ENCODE data around the gene PHB1.

The PHB1 gene

DNA sequence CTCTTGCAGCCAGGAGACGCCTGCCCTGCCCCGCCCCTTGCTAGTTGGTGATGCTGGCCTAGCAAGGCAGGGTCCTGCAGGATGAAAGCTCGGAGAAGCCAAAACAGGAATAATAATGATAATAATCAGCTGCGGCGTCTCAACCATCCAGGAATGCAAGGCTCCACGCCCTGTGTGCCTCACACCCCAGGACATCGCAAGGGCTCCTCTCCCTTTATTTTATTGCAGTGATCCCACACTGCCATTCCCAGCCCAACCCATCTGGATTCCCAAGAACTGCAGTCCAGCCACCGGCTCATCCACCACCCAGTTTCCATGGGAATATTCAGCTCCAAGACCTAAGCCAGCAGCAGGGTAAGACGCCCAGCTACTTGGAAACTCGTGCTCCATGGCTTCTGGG lies 31.6 kb downstream of the PHB1 start:
- no peak overlapping the region for H3K27ac ChIP-seq
- TF ChIP-seq, protein P1, sequence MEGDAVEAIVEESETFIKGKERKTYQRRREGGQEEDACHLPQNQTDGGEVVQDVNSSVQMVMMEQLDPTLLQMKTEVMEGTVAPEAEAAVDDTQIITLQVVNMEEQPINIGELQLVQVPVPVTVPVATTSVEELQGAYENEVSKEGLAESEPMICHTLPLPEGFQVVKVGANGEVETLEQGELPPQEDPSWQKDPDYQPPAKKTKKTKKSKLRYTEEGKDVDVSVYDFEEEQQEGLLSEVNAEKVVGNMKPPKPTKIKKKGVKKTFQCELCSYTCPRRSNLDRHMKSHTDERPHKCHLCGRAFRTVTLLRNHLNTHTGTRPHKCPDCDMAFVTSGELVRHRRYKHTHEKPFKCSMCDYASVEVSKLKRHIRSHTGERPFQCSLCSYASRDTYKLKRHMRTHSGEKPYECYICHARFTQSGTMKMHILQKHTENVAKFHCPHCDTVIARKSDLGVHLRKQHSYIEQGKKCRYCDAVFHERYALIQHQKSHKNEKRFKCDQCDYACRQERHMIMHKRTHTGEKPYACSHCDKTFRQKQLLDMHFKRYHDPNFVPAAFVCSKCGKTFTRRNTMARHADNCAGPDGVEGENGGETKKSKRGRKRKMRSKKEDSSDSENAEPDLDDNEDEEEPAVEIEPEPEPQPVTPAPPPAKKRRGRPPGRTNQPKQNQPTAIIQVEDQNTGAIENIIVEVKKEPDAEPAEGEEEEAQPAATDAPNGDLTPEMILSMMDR (conservative IDR thresholded peaks at IDR 0.05) = no peak

DNA sequence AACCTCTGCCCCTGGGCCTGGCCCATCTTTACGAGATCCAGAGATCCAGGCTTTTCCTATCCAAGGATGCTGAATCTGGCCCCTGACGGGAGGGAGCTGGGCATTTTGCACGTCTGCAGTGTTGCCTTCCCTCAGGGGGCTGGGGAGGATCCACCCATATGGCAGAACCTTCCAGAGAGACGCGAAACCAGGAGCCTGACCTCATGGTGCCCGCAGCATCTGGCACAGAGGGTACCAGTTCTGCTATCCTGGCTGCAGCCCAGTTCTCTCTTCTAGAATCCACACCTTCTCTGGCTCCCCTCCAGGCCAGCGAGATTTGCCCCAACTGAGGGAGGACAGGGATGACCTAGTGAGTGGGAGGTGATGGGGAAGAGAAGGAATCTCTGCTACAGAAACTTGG lies 32.1 kb downstream of the PHB1 start:
- H3K27ac ChIP-seq = no peak overlapping the region
- TF ChIP-seq, protein P1 (conservative IDR thresholded peaks at IDR 0.05) = no peak

DNA sequence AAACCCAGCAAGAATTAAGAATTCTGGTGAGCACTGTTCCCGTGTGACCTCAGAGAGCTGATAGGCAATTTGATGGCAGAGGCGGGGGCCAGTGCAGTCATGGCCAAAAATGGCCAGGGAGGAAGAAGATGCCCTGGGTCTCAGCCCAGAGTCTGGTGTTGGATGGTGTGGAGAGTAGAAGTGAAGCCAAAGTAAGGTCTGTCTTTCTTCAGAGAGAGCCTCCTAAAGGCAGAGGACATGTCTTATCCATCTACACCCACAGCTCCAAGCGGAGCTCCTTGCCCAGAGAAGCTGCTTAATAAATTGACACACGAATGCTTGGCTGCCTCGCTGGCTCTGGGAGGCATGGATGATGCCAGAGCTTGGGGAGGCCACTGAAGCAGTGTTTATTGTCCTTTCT lies 32.9 kb downstream of the PHB1 start:
- H3K27ac ChIP-seq = no peak overlapping the region
- TF ChIP-seq, protein P1 (conservative IDR thresholded peaks at IDR 0.05) = no peak

DNA sequence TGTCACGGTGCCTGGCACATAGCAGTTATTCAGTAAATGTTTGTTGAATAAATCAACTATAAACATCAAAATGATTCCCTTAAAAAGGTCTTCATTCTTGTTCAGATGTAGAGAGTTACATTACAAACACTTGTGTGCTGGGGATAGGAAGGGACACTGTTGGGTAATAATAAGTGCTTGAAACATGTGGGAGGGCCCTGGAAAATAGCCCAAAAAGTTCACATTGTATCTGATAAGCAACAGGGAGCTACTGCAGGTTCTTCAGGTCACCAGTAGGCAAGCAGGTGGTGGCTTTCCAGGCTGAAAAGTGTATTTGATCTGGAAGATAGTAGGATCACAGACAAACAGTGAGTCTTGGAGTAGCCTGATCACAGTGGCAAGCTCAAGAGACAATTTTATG lies 33.6 kb downstream of the PHB1 start:
- no peak overlapping the region for H3K27ac ChIP-seq
- TF ChIP-seq, protein P1 (conservative IDR thresholded peaks at IDR 0.05) = no peak

DNA sequence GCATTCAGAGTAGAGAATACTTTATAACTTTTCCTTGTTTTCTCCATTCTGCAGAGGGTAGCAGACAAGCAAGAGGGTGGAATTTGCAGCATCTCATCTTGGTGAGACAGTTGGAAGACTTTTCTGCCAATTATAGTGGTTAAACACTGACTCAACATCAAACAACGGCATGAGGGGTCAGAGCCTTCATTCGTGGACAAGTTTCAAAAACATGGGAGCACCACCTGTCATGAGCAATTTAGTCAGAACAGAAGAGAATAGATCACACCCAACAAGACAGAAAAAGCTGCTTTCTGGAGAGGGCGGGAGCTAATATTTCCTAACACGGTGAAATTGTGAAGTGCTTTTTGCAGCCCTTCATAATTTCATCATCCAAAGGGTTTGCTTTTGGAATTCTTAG lies 34.8 kb downstream of the PHB1 start:
- TF ChIP-seq, protein P1 (conservative IDR thresholded peaks at IDR 0.05) = no peak
- no peak overlapping the region for H3K27ac ChIP-seq

DNA sequence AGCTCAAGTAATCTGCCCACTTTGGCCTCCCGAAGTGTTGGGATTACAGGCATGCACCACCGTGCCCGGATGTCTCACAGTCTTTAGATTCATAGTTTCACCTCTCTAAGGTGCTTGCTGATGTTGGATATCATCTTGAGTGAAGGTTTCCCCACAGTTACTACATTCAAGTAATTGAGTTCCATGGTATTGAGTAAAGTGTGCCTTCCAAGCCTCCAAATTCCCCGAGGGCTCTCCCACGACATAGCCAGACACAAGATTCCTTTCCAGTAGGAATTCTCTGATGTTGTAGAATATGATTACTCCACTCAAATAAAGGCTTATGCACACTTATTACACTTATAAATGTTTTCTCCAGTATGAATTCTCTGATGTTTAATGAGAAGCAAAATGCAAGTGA lies 36.4 kb downstream of the PHB1 start:
- TF ChIP-seq, protein P1 (conservative IDR thresholded peaks at IDR 0.05) = no peak
- H3K27ac ChIP-seq = no peak overlapping the region

DNA sequence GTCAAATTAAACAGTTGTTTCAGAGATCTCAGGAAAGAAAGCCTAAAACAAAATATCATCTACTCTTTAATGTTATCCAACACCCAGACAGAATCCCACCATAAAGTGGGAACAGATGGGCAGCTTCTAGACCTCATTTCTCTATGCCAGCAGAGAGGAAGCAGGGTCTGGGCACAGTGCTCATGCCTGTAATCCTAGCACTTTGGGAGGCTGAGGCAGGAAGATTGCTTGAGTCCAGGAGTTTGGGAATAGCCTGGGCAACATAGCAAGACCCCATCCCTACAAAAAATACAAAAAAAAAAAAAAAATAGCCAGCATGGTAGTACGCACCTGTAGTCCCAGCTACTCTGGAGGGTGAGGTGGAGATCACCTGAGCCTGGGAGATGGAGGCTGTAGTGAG lies 39.1 kb downstream of the PHB1 start:
- TF ChIP-seq, protein P1 (conservative IDR thresholded peaks at IDR 0.05) = no peak
- no peak overlapping the region for H3K27ac ChIP-seq

DNA sequence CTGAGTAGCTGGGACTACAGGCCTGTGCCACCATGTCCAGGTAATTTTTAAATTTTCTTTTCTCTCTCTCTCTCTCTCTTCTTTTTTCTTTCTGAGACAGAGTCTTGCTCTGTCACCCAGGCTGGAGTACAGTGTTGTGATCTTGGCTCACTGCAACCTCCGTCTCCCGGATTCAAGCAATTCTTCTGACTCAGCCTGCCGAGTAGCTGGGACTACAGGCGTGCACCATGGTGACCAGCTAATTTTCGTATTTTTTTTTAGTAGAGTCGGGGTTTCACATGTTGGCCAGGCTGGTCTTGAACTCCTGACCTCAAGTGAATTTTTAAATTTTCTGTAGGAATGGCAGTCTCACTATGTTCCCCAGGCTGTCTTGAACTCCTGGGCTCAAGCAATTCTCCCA lies 41.6 kb downstream of the PHB1 start:
- H3K27ac ChIP-seq = no peak overlapping the region
- TF ChIP-seq, protein P1 (conservative IDR thresholded peaks at IDR 0.05) = no peak
